H1 (cell line): ENCODE measurements around the gene RPN2. TPM values are rescaled to one million over a fixed set of nuclear protein-coding genes. Genes with fewer than 3 reads are reported as not detected.

ENCODE experiments used
- SP2 ChIP-seq: IDR thresholded peaks from 2 replicates; pipeline ENCODE4 v1.6.1; 2012; ENCODE audit warnings: mild to moderate bottlenecking, low read length, inconsistent platforms
- SUZ12 ChIP-seq: fragments of 200-600 bp; sonication (generic); IDR thresholded peaks from 2 replicates; pipeline ENCODE4 v1.6.1; 2012; ENCODE audit warnings: mild to moderate bottlenecking, inconsistent platforms, low read length, moderate library complexity, mixed read lengths
- TCF12 ChIP-seq: IDR thresholded peaks from 2 replicates; pipeline ENCODE4 v1.6.1; 2011; ENCODE audit warnings: low read depth, mild to moderate bottlenecking, low read length
- polyA plus RNA-seq, 7 experiments: library from polyadenylated mRNA; depleted of rRNA in 3 of 7; stranded (reverse) in 5 of 7; unstranded in 2 of 7; fragments of >200 nt in 5 of 7; fragments of 200-250 nt in 2 of 7; gene quantifications; 1 replicate in 5 of 7; 2 replicates in 1 of 7; 4 replicates in 1 of 7; pipeline versions ENCODE4 v1.2.1 to v1.2.3, GENCODE V29; 2011 to 2013; ENCODE audit warnings: missing spikeins in 2 of 7, mixed read lengths in 2 of 7
- total RNA-seq: library from RNA; stranded (reverse); fragmentation: NEBNext Ultra II Directional; extraction: Animal tissue kit (Norgen Biotek cat#: 25700); gene quantifications from 2 replicates; pipeline ENCODE4 v1.2.1, GENCODE V29; 2021

RPN2 gene
- total and polyA plus RNA-seq, 2 of the 8 experiments (the other 6 are each of a cell fraction or from before 2014, with no cell fraction given): 236 to 379 TPM

DNA sequence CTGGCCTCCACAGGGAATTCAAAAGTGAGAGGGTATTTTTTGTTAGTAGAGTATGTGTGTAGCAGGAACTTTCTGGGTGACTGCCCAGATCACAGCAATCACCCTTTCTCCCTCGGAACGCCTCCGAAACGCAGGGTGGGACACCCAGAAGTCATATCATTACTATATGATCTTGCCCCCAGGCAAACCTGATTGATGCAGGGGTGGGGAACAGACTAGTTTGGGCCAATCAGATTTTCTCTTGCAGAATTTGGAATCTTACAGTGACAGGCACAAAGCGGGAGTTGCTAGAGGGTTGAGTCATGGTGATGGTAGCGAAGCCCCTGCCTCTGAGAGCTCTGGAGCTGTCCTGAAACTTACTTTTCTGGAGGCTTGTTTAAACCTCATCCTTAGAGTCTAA is 16.5 kb upstream of the RPN2 start (continued):
- TF ChIP-seq TCF12: no peak
- no peak for TF ChIP-seq SUZ12
- TF ChIP-seq SP2: no peak
